SK-N-MC (cell line): ENCODE results near the gene KIRREL1.

Source experiments
- DNase-seq: peaks from one replicate; pipeline ENCODE4 v3.0.0-alpha.2; 2011; ENCODE audit warnings: low read depth, low spot score
- H3K27ac ChIP-seq: fragments of 200-600 bp; sonication (generic); 2 replicates; pipeline ENCODE4 v1.5.1; 2016; ENCODE audit warnings: mixed run types
- H3K36me3 ChIP-seq: fragments of 200-600 bp; sonication (generic); 2 replicates; pipeline ENCODE4 v1.6.1; 2017; ENCODE audit warnings: antibody characterized with exemption, low read length, mixed read lengths; ENCODE audit not compliant: insufficient read depth
- H3K4me3 ChIP-seq: fragments of 200-600 bp; sonication (generic); 2 replicates; pipeline ENCODE4 v1.5.1; 2016
- H3K9ac ChIP-seq: fragments of 200-600 bp; sonication (generic); 2 replicates; pipeline ENCODE4 v1.8.0; 2017; ENCODE audit warnings: mixed run types, mixed read lengths; ENCODE audit not compliant: insufficient read length
- H3K9me3 ChIP-seq: fragments of 200-600 bp; sonication (generic); 2 replicates; pipeline ENCODE4 v1.6.1; 2017; ENCODE audit warnings: low read depth, mild to moderate bottlenecking, antibody characterized with exemption, low read length, moderate library complexity, mixed read lengths
- EZH2 ChIP-seq: fragments of 200-600 bp; sonication (generic); IDR thresholded peaks from one replicate; pipeline ENCODE4 v1.6.1; 2017; ENCODE audit warnings: antibody characterized with exemption
- FOXP2 ChIP-seq: optimal IDR thresholded peaks from 2 replicates; pipeline ENCODE3; 2011; ENCODE audit warnings: mild to moderate bottlenecking, moderate library complexity; ENCODE audit not compliant: insufficient read depth; ENCODE audit errors: extremely low read length, control extremely low read depth
- POLR2AphosphoS5 ChIP-seq: IDR thresholded peaks from 2 replicates; pipeline ENCODE4 v1.6.1; 2012; ENCODE audit warnings: mild to moderate bottlenecking, low read depth, low read length, borderline replicate concordance

The KIRREL1 gene

GRCh38 chr1:158101927-158102326 lies 108.5 kb downstream of the KIRREL1 start:
- TF ChIP-seq EZH2 (no peak), FOXP2 (no peak), POLR2AphosphoS5 (no peak)
- no peak overlapping the region for H3K4me3 ChIP-seq
- H3K9me3 ChIP-seq: no peaks in the 10 kb centered on the region
- H3K36me3 ChIP-seq: no peaks in the 10 kb centered on the region
- no peak overlapping the region for H3K9ac ChIP-seq
- H3K27ac ChIP-seq: no peak overlapping the region
- no peak for DNase-seq

DNA sequence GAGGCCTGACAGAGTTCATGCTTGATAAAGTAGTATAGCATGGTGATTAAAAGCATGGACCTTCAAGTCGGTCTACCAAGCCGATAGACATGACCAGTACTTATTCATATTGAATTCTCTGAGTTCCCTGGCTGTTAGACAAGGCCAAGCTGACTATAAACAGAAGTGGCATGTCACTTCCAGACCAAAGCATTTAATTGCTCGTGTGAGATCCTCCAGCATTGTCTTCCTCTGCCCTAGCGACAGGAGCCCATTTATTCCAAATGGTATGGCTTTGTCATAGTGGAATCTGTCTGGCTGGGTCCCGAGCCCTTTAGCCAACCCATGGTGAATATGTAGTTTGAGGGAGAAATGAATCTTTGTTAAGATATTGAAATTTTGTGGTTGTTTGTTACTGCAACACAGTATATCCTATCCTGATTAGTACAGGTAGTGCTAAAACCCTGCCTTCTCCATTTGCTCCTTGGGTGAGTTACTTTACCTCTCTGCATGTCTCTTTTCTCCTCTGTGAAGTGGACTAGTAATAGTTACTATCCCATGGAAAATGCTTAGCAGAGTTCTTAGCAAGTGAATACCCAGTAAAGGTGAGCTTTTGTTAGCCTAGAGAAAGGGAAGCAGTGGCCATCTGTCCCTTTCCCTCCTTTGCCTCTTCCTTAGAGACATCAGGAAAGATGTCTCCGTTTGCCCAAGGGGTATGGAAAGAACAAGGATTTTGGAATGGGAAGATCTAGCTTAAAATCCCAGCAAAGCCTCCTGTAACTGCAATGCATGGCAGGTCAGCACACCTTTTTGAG lies 109.6 kb downstream of the KIRREL1 start:
- no peak for DNase-seq
- Histone ChIP-seq H3K4me3 (no peak overlapping the region), H3K9me3 (no peaks in the 10 kb centered on the region), H3K27ac (no peak overlapping the region), H3K36me3 (no peaks in the 10 kb centered on the region), H3K9ac (no peak overlapping the region)
- TF ChIP-seq FOXP2 (no peak), EZH2 (no peak), POLR2AphosphoS5 (no peak)

- Histone ChIP-seq H3K4me3 (no peak overlapping the region), H3K27ac (no peak overlapping the region), H3K36me3 (no peaks in the 10 kb centered on the region), H3K9ac (no peak overlapping the region), H3K9me3 (no peaks in the 10 kb centered on the region)
- DNase-seq: no peak
- TF ChIP-seq EZH2: no peak
- no peak for TF ChIP-seq POLR2AphosphoS5
- TF ChIP-seq FOXP2: no peak
Measured at GRCh38 chr1:158103861-158104522, 110.5 kb downstream of the KIRREL1 start.

- H3K27ac ChIP-seq: no peak overlapping the region
- H3K36me3 ChIP-seq: no peaks in the 10 kb centered on the region
- H3K4me3 ChIP-seq: no peak overlapping the region
- no peak for DNase-seq
- no peak overlapping the region for H3K9ac ChIP-seq
- no peaks in the 10 kb centered on the region for H3K9me3 ChIP-seq
- no peak for TF ChIP-seq EZH2
- TF ChIP-seq FOXP2: no peak
- TF ChIP-seq POLR2AphosphoS5: no peak
Measured at GRCh38 chr1:158104891-158105290, 111.4 kb downstream of the KIRREL1 start.

DNA sequence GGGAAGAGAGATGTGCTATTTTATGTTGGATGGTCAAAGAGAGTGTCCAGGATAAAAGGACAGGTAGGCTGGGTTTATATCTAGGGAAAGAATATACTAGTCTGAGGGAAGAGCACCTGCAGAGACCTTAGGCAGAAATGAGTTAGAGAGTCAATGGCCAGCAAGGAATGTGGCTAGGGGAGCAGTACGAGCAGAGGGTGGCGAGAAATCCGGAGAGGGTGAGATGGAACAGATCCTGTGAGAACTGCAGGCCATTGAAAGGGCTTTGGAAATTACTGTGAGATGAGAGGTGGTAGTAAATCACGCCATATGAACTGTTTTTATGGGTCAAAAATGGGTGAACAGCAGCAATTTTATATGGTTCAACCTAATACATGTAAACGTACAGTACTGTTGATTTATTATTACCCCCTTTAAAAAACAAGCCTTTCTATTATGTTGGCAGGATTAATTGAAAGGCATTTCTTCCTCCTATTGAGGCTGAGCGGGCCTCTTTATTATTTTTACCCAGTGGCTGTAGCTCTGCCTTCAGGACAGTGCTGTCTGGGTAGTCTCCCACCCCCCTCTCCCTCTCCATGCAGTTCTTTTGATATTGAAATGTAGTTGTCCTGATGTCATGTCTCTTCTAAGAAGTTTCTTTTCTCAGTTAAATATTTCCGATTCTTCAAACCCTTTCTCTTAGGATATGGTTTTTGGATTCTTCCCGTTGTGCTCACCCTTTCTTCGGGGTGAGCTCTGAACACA lies 112.1 kb downstream of the KIRREL1 start:
- Histone ChIP-seq H3K9ac (no peak overlapping the region), H3K9me3 (no peaks in the 10 kb centered on the region), H3K36me3 (no peaks in the 10 kb centered on the region), H3K27ac (no peak overlapping the region), H3K4me3 (no peak overlapping the region)
- DNase-seq: no peak
- TF ChIP-seq EZH2: no peak
- no peak for TF ChIP-seq POLR2AphosphoS5
- no peak for TF ChIP-seq FOXP2

DNA sequence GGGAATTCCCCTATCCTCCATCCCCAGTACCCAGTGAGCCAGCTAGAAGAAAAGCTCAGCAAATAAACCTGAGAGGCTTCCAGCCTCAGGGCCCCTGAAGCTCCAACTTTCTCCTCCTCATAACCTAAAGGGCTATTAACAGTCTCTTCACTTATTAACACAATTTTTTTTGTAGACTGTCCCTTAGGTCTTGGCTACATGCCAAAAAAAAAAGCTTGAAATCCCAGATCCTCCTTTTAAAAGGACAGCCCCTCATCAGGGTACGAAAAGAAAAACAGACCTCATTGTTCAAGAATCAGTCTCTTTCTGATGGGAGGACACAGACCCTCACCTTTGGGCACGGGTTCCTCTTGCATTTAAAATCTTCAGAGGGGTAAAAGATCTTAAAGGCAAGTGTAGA lies 114.5 kb downstream of the KIRREL1 start:
- TF ChIP-seq FOXP2: no peak
- no peak for TF ChIP-seq POLR2AphosphoS5
- no peak for TF ChIP-seq EZH2
- Histone ChIP-seq H3K36me3 (no peaks in the 10 kb centered on the region), H3K4me3 (no peak overlapping the region), H3K27ac (no peak overlapping the region), H3K9me3 (no peaks in the 10 kb centered on the region), H3K9ac (no peak overlapping the region)
- no peak for DNase-seq

DNA sequence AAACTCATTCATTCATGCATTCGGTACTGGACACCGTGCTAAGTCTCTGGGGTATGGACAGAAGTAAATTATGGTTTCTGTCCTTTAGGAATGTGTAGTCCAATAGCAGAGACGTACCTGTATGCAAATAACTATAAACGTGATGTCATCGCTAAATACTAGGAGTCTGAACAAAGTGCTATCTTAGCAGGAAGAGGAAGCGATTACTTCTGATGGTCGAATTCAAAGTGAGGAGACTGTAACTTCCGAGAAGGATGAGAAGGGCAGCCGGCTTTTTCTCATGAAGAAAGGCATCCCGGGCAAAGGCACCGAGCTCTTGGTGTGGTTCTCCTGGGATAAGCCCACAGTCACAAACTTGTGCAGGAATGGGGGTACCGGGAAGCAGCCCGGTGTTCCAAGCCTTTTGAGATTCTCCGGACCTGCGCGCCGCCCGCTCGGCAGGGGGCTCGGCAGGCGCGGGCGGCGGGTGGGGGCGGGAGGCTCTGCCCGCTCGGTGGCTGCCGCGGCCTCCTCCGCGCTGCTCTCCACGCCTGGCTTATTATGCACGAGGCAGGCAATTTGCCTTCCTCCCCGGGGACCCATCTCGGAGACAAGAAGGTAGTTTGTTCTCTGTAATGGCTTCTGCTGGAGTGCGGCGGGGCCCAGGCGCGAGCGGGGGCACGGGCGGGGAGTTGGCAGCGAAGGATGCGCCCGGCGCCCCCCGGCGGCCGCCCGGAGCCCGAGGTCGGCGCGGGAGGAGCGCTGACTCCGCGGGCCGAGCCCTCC lies 119.7 kb downstream of the KIRREL1 start:
- Histone ChIP-seq H3K36me3 (no peaks in the 10 kb centered on the region), H3K4me3 (peak overlapping the region; percentile 81), H3K27ac (no peak overlapping the region), H3K9me3 (no peaks in the 10 kb centered on the region), H3K9ac (no peak overlapping the region)
- TF ChIP-seq FOXP2: no peak
- no peak for TF ChIP-seq POLR2AphosphoS5
- no peak for TF ChIP-seq EZH2
- no peak for DNase-seq

GRCh38 chr1:158113759-158114127 lies 120.3 kb downstream of the KIRREL1 start:
- Histone ChIP-seq H3K27ac (no peak overlapping the region), H3K9me3 (no peaks in the 10 kb centered on the region), H3K36me3 (no peaks in the 10 kb centered on the region), H3K4me3 (peak overlapping the region; percentile 81), H3K9ac (no peak overlapping the region)
- TF ChIP-seq FOXP2 (no peak), EZH2 (no peak), POLR2AphosphoS5 (no peak)
- DNase-seq: no peak
